Measurements from ENCODE around the gene UTP20. TPM values are rescaled to one million over a fixed set of nuclear protein-coding genes. Genes with fewer than 3 reads are reported as not detected.
"Not testable (repeated sequence)": the region's sequence is repeated elsewhere in the genome, so short reads cannot be mapped to it uniquely, and the experiment has no call there.

The UTP20 gene
- total RNA-seq, 4 donors from 2014 or later, result 9.2 to 11.1 (median 9.5) TPM

- no peak for DNase-seq (ENCODE audit: low spot score in 2 of 2)
- H3K4me3 ChIP-seq (ENCODE audit: low read depth, poor library complexity, severe bottlenecking), result no peak overlapping the region
- no peak for TF ChIP-seq CTCF (IDR thresholded peaks at IDR 0.05)
- no peak for TF ChIP-seq POLR2A (IDR thresholded peaks at IDR 0.05)
- intact Hi-C loops (cut with DNase I; ENCODE audit: low total_unique reads), result no loop called here
Measured at GRCh38 chr12:101379149-101379548, 99.2 kb downstream of the UTP20 start.

- DNase-seq (ENCODE audit: low spot score in 2 of 2); H3K4me3 ChIP-seq (ENCODE audit: low read depth, poor library complexity, severe bottlenecking); intact Hi-C loops (cut with DNase I; ENCODE audit: low total_unique reads): not testable (repeated sequence)
- WGBS, 2 donors, result 81 to 93% methylated on average over 3 of the region's 3 CpGs
Measured at GRCh38 chr12:101391181-101391580, 111.3 kb downstream of the UTP20 start.

GRCh38 chr12:101407049-101407435 is 127.1 kb downstream of the UTP20 start:
- no peak for TF ChIP-seq POLR2A (IDR thresholded peaks at IDR 0.05)
- intact Hi-C loops (cut with DNase I; ENCODE audit: low total_unique reads), result no loop called here
- DNase-seq (ENCODE audit: low spot score in 2 of 2), result no peak
- H3K4me3 ChIP-seq (ENCODE audit: low read depth, poor library complexity, severe bottlenecking), result peak overlapping the region; percentile 70
- WGBS, 2 donors, result 0% methylated on average over 17 to 18 of the region's 18 CpGs

GRCh38 chr12:101407436-101408345 is 127.8 kb downstream of the UTP20 start, which contains the start of gene ARL1:
Gene ARL1 (minus strand): TSS chr12:101407772. CDS start chr12:101407645, 127 bp downstream.
- peak; percentile 78 to 97 for DNase-seq (ENCODE audit: low spot score in 2 of 2)
- 1% methylated on average over 59 to 71 of the region's 71 CpGs for WGBS, 2 donors
- TF ChIP-seq CTCF (IDR thresholded peaks at IDR 0.05), result no peak
- no peak for TF ChIP-seq POLR2A (IDR thresholded peaks at IDR 0.05)
- peak within 1 kb of the TSS; percentile 70 for H3K4me3 ChIP-seq (ENCODE audit: low read depth, poor library complexity, severe bottlenecking)
- intact Hi-C loops (cut with DNase I; ENCODE audit: low total_unique reads), result no loop called here

- H3K4me3 ChIP-seq (ENCODE audit: low read depth, poor library complexity, severe bottlenecking); intact Hi-C loops (cut with DNase I; ENCODE audit: low total_unique reads); DNase-seq (ENCODE audit: low spot score in 2 of 2): not testable (repeated sequence)
- WGBS, 2 donors, result 72 to 78% methylated on average over 8 of the region's 8 CpGs
Measured at GRCh38 chr12:101410169-101410568, 130.3 kb downstream of the UTP20 start.

- WGBS, 2 donors, result 1% methylated on average over 2 of the region's 2 CpGs
- peak in 1 of 2 donors; percentile 45 for DNase-seq (ENCODE audit: low spot score in 2 of 2)
Measured at GRCh38 chr12:101414533-101415119, 134.7 kb downstream of the UTP20 start.

More at GRCh38 chr12:101414533-101415119, 134.7 kb downstream of the UTP20 start:
- H3K4me3 ChIP-seq (ENCODE audit: low read depth, poor library complexity, severe bottlenecking), result no peak overlapping the region
- TF ChIP-seq CTCF (IDR thresholded peaks at IDR 0.05) (no peak), POLR2A (IDR thresholded peaks at IDR 0.05) (no peak)
- intact Hi-C loops (cut with DNase I; ENCODE audit: low total_unique reads), result no loop called here
